ENCODE data around the gene ADSL. TPM values are rescaled to one million over a fixed set of nuclear protein-coding genes. Genes with fewer than 3 reads are reported as not detected.

Gene ADSL
- total RNA-seq, 4 donors from 2014 or later = 81.0 to 101 (median 87.2) TPM

- no peaks in the 10 kb centered on the region for H3K4me1 ChIP-seq
- no peak overlapping the region for H3K27ac ChIP-seq
- no CpG with 5 or more reads among the region's 31 CpGs for WGBS, 2 donors (ENCODE audit: low coverage in 1 of 2)
- H3K27me3 ChIP-seq = no peaks in the 10 kb centered on the region
- H3K36me3 ChIP-seq = peaks cover 0 to 99% of the 10 kb centered on the region in 2 donors
- no peak overlapping the region for H3K4me3 ChIP-seq
- TF ChIP-seq EP300 (IDR thresholded peaks at IDR 0.05) = no peak
- no peak for TF ChIP-seq POLR2AphosphoS5 (IDR thresholded peaks at IDR 0.05)
- TF ChIP-seq POLR2A (IDR thresholded peaks at IDR 0.05) = no peak
- TF ChIP-seq CTCF (IDR thresholded peaks at IDR 0.05) = no peak
- no peak for ATAC-seq
- H3K9me3 ChIP-seq = no peaks in the 10 kb centered on the region
Measured at GRCh38 chr22:40406063-40406890, 60.0 kb downstream of the ADSL start.

GRCh38 chr22:40407021-40407761, 60.9 kb downstream of the ADSL start:
- H3K27me3 ChIP-seq = no peaks in the 10 kb centered on the region
- ATAC-seq = no peak
- peaks cover 0 to 99% of the 10 kb centered on the region in 2 donors for H3K36me3 ChIP-seq
- H3K4me3 ChIP-seq = no peak overlapping the region
- H3K9me3 ChIP-seq = no peaks in the 10 kb centered on the region
- H3K27ac ChIP-seq = no peak overlapping the region
- no CpG with 5 or more reads among the region's 37 CpGs for WGBS, 2 donors (ENCODE audit: low coverage in 1 of 2)
- no peaks in the 10 kb centered on the region for H3K4me1 ChIP-seq
- TF ChIP-seq EP300 (IDR thresholded peaks at IDR 0.05) (no peak), POLR2AphosphoS5 (IDR thresholded peaks at IDR 0.05) (no peak), POLR2A (IDR thresholded peaks at IDR 0.05) (no peak), CTCF (IDR thresholded peaks at IDR 0.05) (no peak)

- no peak overlapping the region for H3K4me3 ChIP-seq
- no peak for TF ChIP-seq CTCF (IDR thresholded peaks at IDR 0.05)
- TF ChIP-seq POLR2A (IDR thresholded peaks at IDR 0.05) = no peak
- TF ChIP-seq POLR2AphosphoS5 (IDR thresholded peaks at IDR 0.05) = no peak
- TF ChIP-seq EP300 (IDR thresholded peaks at IDR 0.05) = no peak
- H3K9me3 ChIP-seq = no peaks in the 10 kb centered on the region
- H3K4me1 ChIP-seq = no peaks in the 10 kb centered on the region
- no peak for ATAC-seq
- peaks cover 0 to 93% of the 10 kb centered on the region in 2 donors for H3K36me3 ChIP-seq
- WGBS, 2 donors (ENCODE audit: low coverage in 1 of 2) = no CpG with 5 or more reads among the region's 32 CpGs
- no peaks in the 10 kb centered on the region for H3K27me3 ChIP-seq
- no peak overlapping the region for H3K27ac ChIP-seq
Measured at GRCh38 chr22:40407831-40408717, 61.8 kb downstream of the ADSL start.

GRCh38 chr22:40408718-40409612, 62.7 kb downstream of the ADSL start:
- WGBS, 2 donors (ENCODE audit: low coverage in 1 of 2) = 40 to 60% methylated on average over 1 to 4 of the region's 21 CpGs
- Histone ChIP-seq H3K4me1 (peaks cover 0 to under 1% (median 0%) of the 10 kb centered on the region in 3 donors), H3K36me3 (peaks cover 0 to 86% of the 10 kb centered on the region in 2 donors), H3K27me3 (no peaks in the 10 kb centered on the region), H3K27ac (no peak overlapping the region), H3K9me3 (no peaks in the 10 kb centered on the region), H3K4me3 (no peak overlapping the region)
- no peak for ATAC-seq
- no peak for TF ChIP-seq CTCF (IDR thresholded peaks at IDR 0.05)
- TF ChIP-seq POLR2AphosphoS5 (IDR thresholded peaks at IDR 0.05) = no peak
- no peak for TF ChIP-seq POLR2A (IDR thresholded peaks at IDR 0.05)
- TF ChIP-seq EP300 (IDR thresholded peaks at IDR 0.05) = no peak
